Left lung (tissue), 10 donors: ENCODE measurements around the gene EDEM3. TPM values are rescaled to one million over a fixed set of nuclear protein-coding genes. Genes with fewer than 3 reads are reported as not detected.
"Not testable (repeated sequence)": the region's sequence is repeated elsewhere in the genome, so short reads cannot be mapped to it uniquely, and the experiment has no call there.

Source experiments
- ATAC-seq: fragments of 200-7000 bp; cut with Tn5 transposase; one replicate; pipeline ENCODE4 v1.9.1; 2020; ENCODE audit warnings: moderate library complexity
- DNase-seq, 4 donors: peaks; one replicate each; pipeline ENCODE4 v3.0.0-alpha.2; 2013 to 2020
- H3K27ac ChIP-seq, 2 donors: fragments of 200-600 bp; sonication (generic) in 1 of 2; one replicate each; pipeline versions ENCODE4 v1.5.0 to v1.8.0; 2020 to 2021
- H3K27me3 ChIP-seq, 2 donors: fragments of 200-600 bp; sonication (generic) in 1 of 2; one replicate each; pipeline versions ENCODE4 v1.5.0 to v1.8.0; 2020 to 2021
- H3K36me3 ChIP-seq, 2 donors: fragments of 200-600 bp; sonication (generic) in 1 of 2; one replicate each; pipeline versions ENCODE4 v1.5.0 to v1.8.0; 2020 to 2021
- H3K4me1 ChIP-seq, 2 donors: fragments of 200-600 bp; one replicate each; pipeline ENCODE4 v1.8.0; 2021
- H3K4me3 ChIP-seq, 2 donors: fragments of 200-600 bp; sonication (generic) in 1 of 2; one replicate each; pipeline versions ENCODE4 v1.5.0 to v1.8.0; 2020 to 2021; ENCODE audit warnings: mild to moderate bottlenecking in 1 of 2
- H3K9me3 ChIP-seq, 2 donors: fragments of 200-600 bp; sonication (generic) in 1 of 2; one replicate each; pipeline versions ENCODE4 v1.5.0 to v1.8.0; 2020 to 2021
- intact Hi-C, 2 donors: fragments of 100-400 bp; cut with DNase I; formaldehyde crosslinking; loops; one replicate each; pipeline versions ENCODE4 v1.11.2 to v1.14.2; 2022
- polyA plus RNA-seq, 6 donors: library from polyadenylated mRNA; unstranded; fragments of 120-200 nt; gene quantifications; one replicate each; pipeline ENCODE4 v1.2.1, GENCODE V29; 2013; ENCODE audit not compliant: insufficient read length in 6 of 6
- total RNA-seq, 2 donors: library from RNA; stranded (reverse); fragmentation: NEBNext Ultra II Directional; extraction: Animal tissue kit (Norgen Biotek cat#: 25700); gene quantifications; one replicate each; pipeline ENCODE4 v1.2.1, GENCODE V29; 2021
- TF ChIP-seq, protein P1 (sequence below), 2 donors: fragments of 200-600 bp; sonication (generic) in 1 of 2; IDR thresholded peaks; one replicate each; pipeline versions ENCODE4 v1.5.0 to v1.8.0; 2021; ENCODE audit warnings: antibody characterized with exemption in 2 of 2
- donor health status: DM: no; HTN: yes; CAD: no.
- donor health status: DM: no; HTN: no; CAD: no.

EDEM3 gene
- total and polyA plus RNA-seq, 8 donors, result 25.6 to 42.8 (median 32.3) TPM

DNA sequence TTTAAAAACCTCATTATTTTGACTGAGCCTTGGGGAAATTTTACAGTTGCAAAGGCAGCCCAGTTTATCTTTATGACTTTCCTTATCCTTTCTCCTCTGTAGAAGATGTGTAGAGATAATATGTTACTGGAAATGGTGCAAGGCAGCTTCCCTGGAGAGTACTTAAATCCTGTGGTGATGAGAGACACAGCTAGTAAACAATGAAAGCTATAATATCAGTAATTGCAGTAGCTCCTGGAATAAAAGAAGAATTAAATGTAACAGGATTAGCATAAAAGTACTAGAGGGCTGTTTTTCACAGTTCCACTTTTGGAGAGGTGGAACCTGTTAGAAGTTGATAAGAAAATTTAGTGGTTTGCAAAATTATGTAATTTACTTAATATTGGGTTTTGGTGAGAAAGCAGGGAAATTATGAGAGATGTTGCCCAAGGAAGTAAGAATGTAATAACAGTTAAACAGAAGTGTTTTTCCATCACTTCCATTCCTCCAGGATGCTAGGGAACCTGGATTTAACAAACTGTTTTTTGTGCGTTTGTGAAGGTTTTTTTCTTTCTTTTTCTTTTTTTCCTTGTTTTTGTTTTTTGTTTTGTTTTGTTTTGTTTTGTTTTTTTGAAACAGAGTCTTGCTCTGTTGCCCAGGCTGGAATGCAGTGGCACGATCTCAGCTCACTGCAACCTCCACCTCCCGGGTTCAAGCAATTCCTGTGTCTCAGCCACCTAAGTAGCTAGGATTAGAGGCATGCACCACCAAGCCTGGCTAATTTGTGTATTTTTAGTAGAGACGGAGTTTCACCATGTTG is 15.7 kb upstream of the EDEM3 start:
- Histone ChIP-seq H3K36me3 (no peaks in the 10 kb centered on the region), H3K4me3 (no peak overlapping the region), H3K27ac (no peak overlapping the region), H3K9me3 (no peaks in the 10 kb centered on the region), H3K4me1 (no peaks in the 10 kb centered on the region), H3K27me3 (peaks cover 0 to 4% of the 10 kb centered on the region in 2 donors)
- no peak for DNase-seq
- no peak for ATAC-seq
- intact Hi-C loops, result no loop called here
- TF ChIP-seq, protein P1, sequence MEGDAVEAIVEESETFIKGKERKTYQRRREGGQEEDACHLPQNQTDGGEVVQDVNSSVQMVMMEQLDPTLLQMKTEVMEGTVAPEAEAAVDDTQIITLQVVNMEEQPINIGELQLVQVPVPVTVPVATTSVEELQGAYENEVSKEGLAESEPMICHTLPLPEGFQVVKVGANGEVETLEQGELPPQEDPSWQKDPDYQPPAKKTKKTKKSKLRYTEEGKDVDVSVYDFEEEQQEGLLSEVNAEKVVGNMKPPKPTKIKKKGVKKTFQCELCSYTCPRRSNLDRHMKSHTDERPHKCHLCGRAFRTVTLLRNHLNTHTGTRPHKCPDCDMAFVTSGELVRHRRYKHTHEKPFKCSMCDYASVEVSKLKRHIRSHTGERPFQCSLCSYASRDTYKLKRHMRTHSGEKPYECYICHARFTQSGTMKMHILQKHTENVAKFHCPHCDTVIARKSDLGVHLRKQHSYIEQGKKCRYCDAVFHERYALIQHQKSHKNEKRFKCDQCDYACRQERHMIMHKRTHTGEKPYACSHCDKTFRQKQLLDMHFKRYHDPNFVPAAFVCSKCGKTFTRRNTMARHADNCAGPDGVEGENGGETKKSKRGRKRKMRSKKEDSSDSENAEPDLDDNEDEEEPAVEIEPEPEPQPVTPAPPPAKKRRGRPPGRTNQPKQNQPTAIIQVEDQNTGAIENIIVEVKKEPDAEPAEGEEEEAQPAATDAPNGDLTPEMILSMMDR (IDR thresholded peaks at IDR 0.05), result no peak

DNA sequence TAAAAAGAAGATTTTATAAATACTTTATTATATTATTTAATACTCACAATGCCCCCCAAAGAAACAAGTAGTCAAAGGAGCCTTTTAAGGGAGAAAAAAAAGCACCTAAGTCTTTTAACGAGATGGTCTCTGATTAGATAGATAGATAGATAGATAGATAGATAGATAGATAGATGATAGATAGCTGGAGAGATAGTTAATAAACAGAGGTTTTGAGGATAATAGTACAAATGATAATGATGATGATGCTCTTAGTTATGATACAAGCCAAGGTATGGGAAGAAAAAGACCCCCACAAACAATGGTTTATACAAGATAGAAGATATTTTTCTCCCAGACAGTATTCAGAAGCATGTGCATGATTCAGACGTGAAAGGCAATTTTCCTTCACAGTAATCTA is 14.6 kb upstream of the EDEM3 start:
- intact Hi-C loops, result no loop called here
- no peaks in the 10 kb centered on the region for H3K36me3 ChIP-seq
- H3K27ac ChIP-seq, result no peak overlapping the region
- TF ChIP-seq, protein P1 (IDR thresholded peaks at IDR 0.05), result no peak
- no peak for ATAC-seq
- no peaks in the 10 kb centered on the region for H3K9me3 ChIP-seq
- H3K27me3 ChIP-seq, result peaks cover 0 to 4% of the 10 kb centered on the region in 2 donors
- no peaks in the 10 kb centered on the region for H3K4me1 ChIP-seq
- H3K4me3 ChIP-seq, result no peak overlapping the region
- DNase-seq, result no peak

DNA sequence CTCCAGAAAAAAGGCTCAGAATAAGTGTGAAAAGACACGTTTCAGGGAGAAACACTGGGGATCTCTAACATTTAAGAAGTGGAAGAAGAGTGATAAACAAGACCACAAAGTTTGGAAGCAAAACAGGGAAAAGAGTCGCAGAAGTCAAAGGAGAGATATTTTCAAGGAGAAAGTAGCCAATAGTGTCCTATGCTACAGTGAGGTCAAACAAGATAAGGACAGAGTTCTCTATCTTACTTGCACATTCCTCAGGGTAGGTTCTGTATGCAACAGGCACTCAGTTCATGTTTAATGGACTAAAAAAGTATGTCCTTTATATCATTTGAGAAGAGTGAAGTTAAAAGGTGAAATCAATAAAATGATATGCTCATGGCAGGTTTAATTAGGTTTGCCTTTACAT is 13.8 kb upstream of the EDEM3 start:
- Histone ChIP-seq H3K27me3 (peaks cover 0 to 4% of the 10 kb centered on the region in 2 donors), H3K4me1 (no peaks in the 10 kb centered on the region), H3K9me3 (no peaks in the 10 kb centered on the region), H3K36me3 (no peaks in the 10 kb centered on the region), H3K4me3 (no peak overlapping the region), H3K27ac (no peak overlapping the region)
- DNase-seq, result no peak
- TF ChIP-seq, protein P1 (IDR thresholded peaks at IDR 0.05), result no peak
- no peak for ATAC-seq
- intact Hi-C loops, result no loop called here

DNA sequence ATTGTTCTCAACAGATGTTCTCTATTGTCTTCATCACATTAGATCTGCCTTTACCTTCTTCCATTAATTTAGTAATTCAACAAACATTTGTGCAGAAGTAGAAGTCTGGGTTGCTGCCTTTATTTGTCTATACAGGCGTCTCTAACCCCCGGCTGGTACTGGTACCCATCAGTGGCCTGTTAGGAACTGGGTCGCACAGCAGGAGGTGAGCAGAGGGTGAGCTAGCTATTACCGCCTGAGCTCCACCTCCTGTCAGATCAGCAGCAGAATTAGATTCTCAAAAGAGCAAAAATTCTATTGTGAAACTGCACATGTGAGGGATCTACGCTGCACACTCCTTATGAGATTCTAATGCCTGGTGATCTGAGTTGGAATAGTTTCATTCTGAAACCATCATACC is 12.9 kb upstream of the EDEM3 start:
- TF ChIP-seq, protein P1 (IDR thresholded peaks at IDR 0.05), result no peak
- no peak overlapping the region for H3K4me3 ChIP-seq
- intact Hi-C loops, result no loop called here
- no peaks in the 10 kb centered on the region for H3K4me1 ChIP-seq
- DNase-seq (no peak), ATAC-seq (no peak)
- H3K27me3 ChIP-seq, result peaks cover 0 to 4% of the 10 kb centered on the region in 2 donors
- H3K36me3 ChIP-seq, result no peaks in the 10 kb centered on the region
- H3K27ac ChIP-seq, result no peak overlapping the region
- no peaks in the 10 kb centered on the region for H3K9me3 ChIP-seq

DNA sequence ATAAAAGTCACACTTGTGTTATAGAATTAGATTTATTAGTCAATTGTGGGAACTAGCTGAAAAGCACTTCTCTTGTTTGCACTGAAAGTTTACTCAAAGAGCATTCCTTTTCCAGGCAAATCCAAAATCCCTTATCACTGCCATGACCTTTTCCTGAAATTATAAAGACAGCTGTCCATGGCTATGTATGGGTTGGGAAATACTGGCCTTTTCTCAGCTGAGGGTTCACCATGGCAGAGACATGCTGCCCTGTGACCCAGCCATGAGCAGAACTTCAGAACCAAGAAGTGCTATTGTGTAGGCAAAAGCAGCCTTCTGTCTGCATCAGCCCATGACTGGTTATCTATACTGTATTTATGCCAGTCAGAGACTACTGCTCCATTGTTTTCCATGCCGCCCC is 9.8 kb upstream of the EDEM3 start:
- no peaks in the 10 kb centered on the region for H3K27me3 ChIP-seq
- intact Hi-C loops, result no loop called here
- H3K4me3 ChIP-seq, result no peak overlapping the region
- no peak overlapping the region for H3K27ac ChIP-seq
- H3K9me3 ChIP-seq, result no peaks in the 10 kb centered on the region
- ATAC-seq, result no peak
- no peaks in the 10 kb centered on the region for H3K36me3 ChIP-seq
- no peaks in the 10 kb centered on the region for H3K4me1 ChIP-seq
- TF ChIP-seq, protein P1 (IDR thresholded peaks at IDR 0.05), result no peak
- no peak for DNase-seq

DNA sequence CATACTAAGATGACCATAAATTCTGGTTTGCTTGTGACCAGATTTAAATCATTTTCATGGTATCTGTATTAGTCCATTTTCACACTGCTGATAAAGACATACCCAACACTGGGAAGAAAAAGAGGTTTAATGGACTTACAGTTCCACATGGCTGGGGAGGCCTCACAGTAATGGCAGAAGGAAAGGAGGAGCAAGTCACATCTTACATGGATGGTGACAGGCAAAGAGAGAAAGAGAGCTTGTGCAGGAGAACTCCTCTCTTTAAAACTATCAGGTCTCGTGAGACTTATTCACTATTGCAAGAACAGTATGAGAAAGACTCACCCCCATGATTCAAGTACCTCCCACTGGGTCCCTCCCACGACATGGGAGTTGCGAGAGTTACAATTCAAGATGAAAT is 8.9 kb upstream of the EDEM3 start:
- H3K27ac ChIP-seq, H3K4me1 ChIP-seq, H3K27me3 ChIP-seq, ATAC-seq, intact Hi-C loops, H3K9me3 ChIP-seq, H3K4me3 ChIP-seq, H3K36me3 ChIP-seq, DNase-seq: not testable (repeated sequence)
